Body of pancreas (tissue), 4 donors: ENCODE data around the gene ERCC1. TPM values are rescaled to one million over a fixed set of nuclear protein-coding genes. Genes with fewer than 3 reads are reported as not detected.
"Not testable (repeated sequence)": the region's sequence is repeated elsewhere in the genome, so short reads cannot be mapped to it uniquely, and the experiment has no call there.

Experiments
- ATAC-seq: fragments of 150-250 bp; one replicate; pipeline ENCODE4 v1.9.1; 2016
- DNase-seq, 4 donors: peaks; one replicate each; pipeline ENCODE4 v3.0.0-alpha.2; 2019
- H3K27ac ChIP-seq, 4 donors: fragments of 200-600 bp; sonication (generic); 1 replicate in 3 of 4; 2 replicates in 1 of 4; pipeline versions ENCODE4 v1.5.1 to v1.6.1; 2016 to 2019; ENCODE audit warnings: mild to moderate bottlenecking in 1 of 4, mixed read lengths in 1 of 4, moderate library complexity in 1 of 4
- H3K27me3 ChIP-seq, 2 donors: fragments of 200-600 bp; sonication (generic); one replicate each; pipeline ENCODE4 v1.6.0; 2016; ENCODE audit warnings: mild to moderate bottlenecking in 1 of 2
- H3K36me3 ChIP-seq, 2 donors: fragments of 200-600 bp; sonication (generic); replicated peaks in 1 of 2; 2 replicates each; pipeline ENCODE4 v1.5.1; 2016; ENCODE audit warnings: low read depth in 2 of 2; ENCODE audit not compliant: insufficient read depth in 1 of 2
- H3K4me1 ChIP-seq: fragments of 200-600 bp; sonication (generic); one replicate; pipeline ENCODE4 v1.6.0; 2016
- H3K4me3 ChIP-seq, 2 donors: fragments of 200-600 bp; sonication (generic); 1 replicate in 1 of 2; 2 replicates in 1 of 2; pipeline ENCODE4 v1.5.1; 2016 to 2019
- H3K9me3 ChIP-seq, 3 donors: fragments of 200-600 bp; sonication (generic); 1 replicate in 2 of 3; 2 replicates in 1 of 3; pipeline ENCODE4 v1.5.1; 2016
- CTCF ChIP-seq, 7 experiments: fragments of 450-650 bp in 4 of 7; fragments of 200-600 bp in 3 of 7; sonication (generic) in 3 of 7; IDR thresholded peaks; one replicate each; pipeline ENCODE4 v1.5.1; 2016 to 2019; ENCODE audit warnings: antibody characterized with exemption in 7 of 7
- POLR2A ChIP-seq, 3 donors: fragments of 450-650 bp; IDR thresholded peaks; one replicate each; pipeline ENCODE4 v1.6.1; 2016; ENCODE audit warnings: antibody characterized with exemption in 3 of 3, mild to moderate bottlenecking in 2 of 3
- WGBS, 2 donors: methylation state at CpG; one replicate each; pipeline ENCODE4 v1.1.5; 2017; 5-methylcytosine and 5-hydroxymethylcytosine counted together
- intact Hi-C: fragments of 100-400 bp; cut with DNase I; formaldehyde crosslinking; loops from one replicate; pipeline ENCODE4 v1.15.1; 2023
- total RNA-seq, 2 donors: library from RNA; depleted of rRNA; stranded (reverse); fragments of >200 nt; gene quantifications; one replicate each; pipeline ENCODE4 v1.1.0, GENCODE V29; 2016

Gene ERCC1
- total RNA-seq, 2 donors from 2014 or later = 91.3 to 97.9 TPM

- Histone ChIP-seq H3K4me3 (no peak overlapping the region), H3K9me3 (no peaks in the 10 kb centered on the region), H3K4me1 (peaks cover 2% of the 10 kb centered on the region), H3K36me3 (no peaks in the 10 kb centered on the region), H3K27me3 (no peaks in the 10 kb centered on the region), H3K27ac (no peak overlapping the region)
- ATAC-seq (no peak), DNase-seq (no peak)
- intact Hi-C loops = no loop called here
- whole genome bisulfite sequencing, 2 donors = 91 to 92% methylated on average over 4 of the region's 4 CpGs
- TF ChIP-seq POLR2A (IDR thresholded peaks at IDR 0.05) (no peak), CTCF (IDR thresholded peaks at IDR 0.05) (no peak)
These were observed 6.6 kb downstream of the ERCC1 start for GRCh38 chr19:45417151-45417550.

- H3K9me3 ChIP-seq = no peaks in the 10 kb centered on the region
- ATAC-seq (no peak), DNase-seq (no peak)
- WGBS, 2 donors = 88 to 94% methylated on average over 7 to 8 of the region's 8 CpGs
- H3K27ac ChIP-seq = no peak overlapping the region
- no peaks in the 10 kb centered on the region for H3K36me3 ChIP-seq
- no peak for TF ChIP-seq POLR2A (IDR thresholded peaks at IDR 0.05)
- intact Hi-C loops = no loop called here
- H3K27me3 ChIP-seq = no peaks in the 10 kb centered on the region
- H3K4me1 ChIP-seq = no peaks in the 10 kb centered on the region
- H3K4me3 ChIP-seq = no peak overlapping the region
These were observed 9.2 kb downstream of the ERCC1 start for GRCh38 chr19:45414468-45414867.

DNA sequence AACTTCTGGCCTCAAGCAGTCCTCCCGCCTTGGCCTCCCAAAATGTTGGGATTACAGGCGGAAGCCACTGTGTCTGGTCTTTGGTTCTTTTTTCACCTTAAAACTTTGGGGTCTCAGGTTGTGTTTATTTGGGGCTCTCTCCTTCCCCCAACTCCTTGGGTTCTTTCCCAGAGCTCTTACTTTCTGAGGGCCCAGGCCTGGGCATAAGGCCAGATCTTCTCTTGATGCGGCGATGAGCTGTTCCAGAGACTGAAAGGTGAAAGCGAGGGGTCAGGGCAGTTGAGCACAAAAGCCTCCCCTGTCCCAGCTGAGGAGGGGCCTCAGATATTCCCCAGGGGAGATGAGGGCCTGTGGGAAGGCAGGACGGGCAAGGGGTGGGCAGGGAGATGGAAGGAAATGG lies 10.2 kb downstream of the ERCC1 start:
- intact Hi-C loops = no loop called here
- no peak overlapping the region for H3K4me3 ChIP-seq
- DNase-seq (no peak), ATAC-seq (no peak)
- WGBS, 2 donors = 88 to 98% methylated on average over 6 of the region's 6 CpGs
- H3K36me3 ChIP-seq = no peaks in the 10 kb centered on the region
- H3K4me1 ChIP-seq = no peaks in the 10 kb centered on the region
- no peaks in the 10 kb centered on the region for H3K27me3 ChIP-seq
- TF ChIP-seq POLR2A (IDR thresholded peaks at IDR 0.05) (no peak), CTCF (IDR thresholded peaks at IDR 0.05) (no peak)
- H3K9me3 ChIP-seq = no peaks in the 10 kb centered on the region
- no peak overlapping the region for H3K27ac ChIP-seq

- H3K27me3 ChIP-seq, ATAC-seq, H3K27ac ChIP-seq, H3K36me3 ChIP-seq, H3K4me3 ChIP-seq, intact Hi-C loops, H3K9me3 ChIP-seq, DNase-seq: not testable (repeated sequence)
- 87 to 89% methylated on average over 4 of the region's 4 CpGs for WGBS, 2 donors
- H3K4me1 ChIP-seq = peaks cover 15% of the 10 kb centered on the region
These were observed 13.4 kb downstream of the ERCC1 start for GRCh38 chr19:45410330-45410729.

DNA sequence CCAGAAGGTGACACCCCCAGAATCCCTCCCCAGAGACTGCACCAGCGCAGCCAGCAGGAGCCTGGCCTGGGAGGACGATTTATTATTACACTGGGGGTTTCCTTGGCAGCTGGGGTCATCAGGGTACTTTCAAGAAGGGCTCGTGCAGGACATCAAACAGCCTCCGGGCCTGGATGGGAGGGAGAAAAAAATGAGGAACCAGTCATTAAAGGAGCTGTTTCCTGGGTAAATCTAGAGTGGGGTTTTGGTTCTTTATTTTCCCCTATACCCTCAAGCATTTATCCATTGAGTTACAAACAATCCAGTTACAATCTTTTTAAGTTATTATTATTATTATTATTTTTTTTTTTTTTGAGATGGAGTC lies 14.2 kb downstream of the ERCC1 start:
- TF ChIP-seq POLR2A (IDR thresholded peaks at IDR 0.05) (no peak), CTCF (IDR thresholded peaks at IDR 0.05) (no peak)
- DNase-seq = no peak
- Histone ChIP-seq H3K4me3 (no peak overlapping the region), H3K9me3 (no peaks in the 10 kb centered on the region), H3K4me1 (peaks cover 18% of the 10 kb centered on the region), H3K27ac (no peak overlapping the region), H3K27me3 (no peaks in the 10 kb centered on the region), H3K36me3 (no peaks in the 10 kb centered on the region)
- no peak for ATAC-seq
- 60 to 73% methylated on average over 4 of the region's 4 CpGs for WGBS, 2 donors
- intact Hi-C loops = no loop called here

- Histone ChIP-seq H3K9me3 (no peaks in the 10 kb centered on the region), H3K4me3 (no peak overlapping the region), H3K4me1 (peaks cover 24% of the 10 kb centered on the region), H3K27me3 (no peaks in the 10 kb centered on the region), H3K36me3 (no peaks in the 10 kb centered on the region), H3K27ac (no peak overlapping the region)
- intact Hi-C loops = no loop called here
- no peak for TF ChIP-seq POLR2A (IDR thresholded peaks at IDR 0.05)
- TF ChIP-seq CTCF (IDR thresholded peaks at IDR 0.05) = no peak
- WGBS, 2 donors = 79 to 84% methylated on average over 15 of the region's 15 CpGs
- ATAC-seq (no peak), DNase-seq (no peak)
These were observed 14.7 kb downstream of the ERCC1 start for GRCh38 chr19:45408830-45409556.
